ENCODE results near the gene REST. TPM values are rescaled to one million over a fixed set of nuclear protein-coding genes. Genes with fewer than 3 reads are reported as not detected.

The REST gene
- total and polyA plus RNA-seq, 8 donors, result 3.1 to 79.7 (median 37.1) TPM

GRCh38 chr4:56986952-56987351 lies 79.3 kb downstream of the REST start:
- Histone ChIP-seq H3K27ac (no peak overlapping the region), H3K36me3 (peaks cover 48 to 72% (median 69%) of the 10 kb centered on the region in 4 donors), H3K4me3 (no peak overlapping the region), H3K27me3 (no peaks in the 10 kb centered on the region), H3K9me3 (no peaks in the 10 kb centered on the region), H3K4me1 (peaks cover 0 to 35% (median 21%) of the 10 kb centered on the region in 4 donors)
- 93 to 96% (median 95%) methylated on average over 3 of the region's 3 CpGs for WGBS, 5 donors
- intact Hi-C loops (cut with DNase I; ENCODE audit: low total_unique reads), result no loop called here
- no peak for DNase-seq
- TF ChIP-seq CTCF (IDR thresholded peaks at IDR 0.05) (no peak), POLR2A (IDR thresholded peaks at IDR 0.05) (no peak), EP300 (IDR thresholded peaks at IDR 0.05) (no peak), POLR2AphosphoS5 (IDR thresholded peaks at IDR 0.05) (no peak)

DNA sequence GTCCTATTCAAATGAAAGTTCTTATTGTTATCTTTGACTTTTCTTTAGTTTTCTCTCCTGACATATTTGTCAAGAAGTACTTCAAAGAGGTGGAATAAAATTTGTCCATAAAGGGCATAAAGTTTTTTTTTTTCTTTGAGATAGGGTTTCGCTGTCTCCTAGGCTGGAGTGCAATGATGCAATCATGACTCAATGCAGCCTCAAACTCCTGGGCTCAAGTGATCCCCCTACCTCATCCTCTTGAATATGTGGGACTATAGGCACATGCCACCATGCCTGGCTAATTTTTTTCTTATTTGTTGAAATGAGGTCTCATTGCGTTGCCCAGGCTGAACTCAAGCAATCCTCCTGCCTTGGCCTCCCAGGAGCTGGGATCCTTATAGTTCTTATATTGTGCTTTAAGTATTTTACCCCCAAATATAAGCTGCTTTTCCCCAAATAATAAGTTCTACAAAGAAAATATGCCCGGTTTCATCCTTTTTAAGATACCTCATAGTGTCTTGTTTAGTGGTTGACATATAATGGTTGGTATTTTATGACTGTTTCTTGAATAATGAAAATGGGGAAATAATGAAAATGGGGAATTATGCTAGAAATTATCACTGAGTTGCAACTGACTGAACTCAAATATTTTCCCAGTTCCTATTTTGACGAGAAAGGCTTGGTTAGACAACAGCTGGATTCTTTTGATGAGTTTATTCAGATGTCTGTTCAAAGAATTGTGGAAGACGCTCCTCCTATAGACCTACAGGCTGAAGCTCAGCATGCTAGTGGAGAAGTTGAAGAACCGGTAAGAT lies 82.6 kb downstream of the REST start:
- no peaks in the 10 kb centered on the region for H3K27me3 ChIP-seq
- TF ChIP-seq EP300 (IDR thresholded peaks at IDR 0.05), result no peak
- no peak for TF ChIP-seq POLR2AphosphoS5 (IDR thresholded peaks at IDR 0.05)
- TF ChIP-seq POLR2A (IDR thresholded peaks at IDR 0.05), result no peak
- TF ChIP-seq CTCF (IDR thresholded peaks at IDR 0.05), result no peak
- intact Hi-C loops (cut with DNase I; ENCODE audit: low total_unique reads), result no loop called here
- H3K4me1 ChIP-seq, result peaks cover 0 to 19% (median 8%) of the 10 kb centered on the region in 4 donors
- DNase-seq, result no peak
- peaks cover 56 to 96% (median 92%) of the 10 kb centered on the region in 4 donors for H3K36me3 ChIP-seq
- no peak overlapping the region for H3K27ac ChIP-seq
- H3K9me3 ChIP-seq, result no peaks in the 10 kb centered on the region
- 85 to 94% (median 90%) methylated on average over 6 of the region's 6 CpGs for WGBS, 5 donors
- H3K4me3 ChIP-seq, result no peak overlapping the region

- Histone ChIP-seq H3K27ac (peak overlapping the region in 3 of 5 donors; percentile 24 to 61 (median 43)), H3K4me3 (no peak overlapping the region), H3K4me1 (peaks cover 0 to 17% (median 8%) of the 10 kb centered on the region in 4 donors), H3K9me3 (no peaks in the 10 kb centered on the region), H3K36me3 (peaks cover 41 to 95% (median 83%) of the 10 kb centered on the region in 4 donors), H3K27me3 (no peaks in the 10 kb centered on the region)
- intact Hi-C loops (cut with DNase I; ENCODE audit: low total_unique reads), result no loop called here
- DNase-seq, result peak; percentile 56 to 85
- 17 to 37% (median 31%) methylated on average over 7 of the region's 7 CpGs for WGBS, 5 donors
- no peak for TF ChIP-seq EP300 (IDR thresholded peaks at IDR 0.05)
- peak in 1 of 3 donors; percentile 59 for TF ChIP-seq POLR2AphosphoS5 (IDR thresholded peaks at IDR 0.05)
These were observed 87.8 kb downstream of the REST start for GRCh38 chr4:56995525-56995924.

DNA sequence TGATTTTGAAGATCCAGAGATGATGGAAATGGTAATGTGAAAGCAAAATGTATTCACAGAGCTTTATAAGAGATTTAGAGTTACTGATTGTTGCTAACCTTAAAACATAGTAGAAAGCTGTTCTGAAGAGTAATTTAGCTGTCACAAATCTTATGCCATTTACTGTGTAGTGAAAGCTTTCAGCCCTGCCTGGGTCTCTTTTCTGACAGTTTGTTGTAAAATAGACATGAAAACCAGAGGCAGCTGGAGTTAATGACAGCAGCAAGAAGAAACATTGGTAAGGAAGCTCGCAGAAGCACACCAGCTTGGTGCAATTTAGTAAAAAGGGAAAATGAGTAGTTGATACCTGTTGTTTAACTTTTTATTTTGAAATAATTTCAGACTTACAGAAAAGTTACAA lies 92.1 kb downstream of the REST start:
- no peak for TF ChIP-seq CTCF (IDR thresholded peaks at IDR 0.05)
- Histone ChIP-seq H3K27me3 (no peaks in the 10 kb centered on the region), H3K36me3 (peaks cover 45 to 97% (median 86%) of the 10 kb centered on the region in 4 donors), H3K4me1 (peaks cover 0 to 12% (median 6%) of the 10 kb centered on the region in 4 donors), H3K27ac (no peak overlapping the region), H3K4me3 (no peak overlapping the region), H3K9me3 (no peaks in the 10 kb centered on the region)
- intact Hi-C loops (cut with DNase I; ENCODE audit: low total_unique reads), result no loop called here
- DNase-seq, result no peak
- 96 to 100% (median 100%) methylated on average over 1 of the region's 1 CpG for WGBS, 5 donors
